ENCODE data around the gene LRRK2.
"Not testable (repeated sequence)": the region's sequence is repeated elsewhere in the genome, so short reads cannot be mapped to it uniquely, and the experiment has no call there.

LRRK2 gene

GRCh38 chr12:40248585-40249297, 23.9 kb downstream of the LRRK2 start:
- DNase-seq = no peak

- not testable (repeated sequence) for DNase-seq
Measured at GRCh38 chr12:40250652-40251051, 25.9 kb downstream of the LRRK2 start.

- DNase-seq = no peak
Measured at GRCh38 chr12:40253936-40254335, 29.1 kb downstream of the LRRK2 start.

GRCh38 chr12:40254455-40255085, 29.8 kb downstream of the LRRK2 start:
- no peak for DNase-seq

GRCh38 chr12:40258371-40258770, 33.6 kb downstream of the LRRK2 start:
- no peak for DNase-seq

- DNase-seq = peak; percentile 45
Measured at GRCh38 chr12:40261937-40262336, 37.1 kb downstream of the LRRK2 start.

- DNase-seq = no peak
Measured at GRCh38 chr12:40262657-40263056, 37.9 kb downstream of the LRRK2 start.

- no peak for DNase-seq
Measured at GRCh38 chr12:40263616-40264409, 39.0 kb downstream of the LRRK2 start.

- DNase-seq = no peak
Measured at GRCh38 chr12:40271981-40272664, 47.3 kb downstream of the LRRK2 start.

- DNase-seq = no peak
Measured at GRCh38 chr12:40281791-40282364, 57.1 kb downstream of the LRRK2 start.

GRCh38 chr12:40286583-40286982, 61.8 kb downstream of the LRRK2 start:
- no peak for DNase-seq

- no peak for DNase-seq
Measured at GRCh38 chr12:40287369-40287975, 62.7 kb downstream of the LRRK2 start.

- DNase-seq = no peak
Measured at GRCh38 chr12:40292788-40293429, 68.1 kb downstream of the LRRK2 start.

- DNase-seq = no peak
Measured at GRCh38 chr12:40298341-40298740, 73.5 kb downstream of the LRRK2 start.

- no peak for DNase-seq
Measured at GRCh38 chr12:40300490-40300889, 75.7 kb downstream of the LRRK2 start.

GRCh38 chr12:40309001-40309400, 84.2 kb downstream of the LRRK2 start:
- DNase-seq = no peak

GRCh38 chr12:40310211-40310610, 85.4 kb downstream of the LRRK2 start:
- DNase-seq = no peak

- no peak for DNase-seq
Measured at GRCh38 chr12:40312196-40312595, 87.4 kb downstream of the LRRK2 start.

- no peak for DNase-seq
Measured at GRCh38 chr12:40312982-40313576, 88.3 kb downstream of the LRRK2 start.

GRCh38 chr12:40313928-40314327, 89.1 kb downstream of the LRRK2 start:
- DNase-seq = no peak

- no peak for DNase-seq
Measured at GRCh38 chr12:40314927-40315326, 90.1 kb downstream of the LRRK2 start.

- no peak for DNase-seq
Measured at GRCh38 chr12:40315375-40315774, 90.6 kb downstream of the LRRK2 start.
